Neutrophil (primary cell): Measurements from ENCODE around the gene RTBDN.
A peak's percentile ranks its signal among the peaks of the same experiment; 100 is the strongest.

Experiments
- H3K27ac ChIP-seq: fragments of 200-600 bp; sonication (generic); 2 replicates; pipeline ENCODE4 v1.5.1; 2016; ENCODE audit warnings: mild to moderate bottlenecking, moderate library complexity
- H3K27me3 ChIP-seq: fragments of 200-600 bp; sonication (generic); 2 replicates; pipeline ENCODE4 v1.6.0; 2016; ENCODE audit warnings: mild to moderate bottlenecking
- H3K36me3 ChIP-seq: fragments of 200-600 bp; sonication (generic); 2 replicates; pipeline ENCODE4 v1.5.1; 2017
- H3K4me1 ChIP-seq, 2 experiments: fragments of 200-600 bp in 1 of 2; sonication (generic) in 1 of 2; 1 replicate in 1 of 2; 2 replicates in 1 of 2; pipeline versions ENCODE4 v1.5.1 to v1.6.1; 2013 to 2016; ENCODE audit warnings: low read depth in 1 of 2, low read length in 1 of 2, mild to moderate bottlenecking in 1 of 2, moderate library complexity in 1 of 2; ENCODE audit not compliant: control insufficient read depth in 1 of 2, insufficient read depth in 1 of 2
- H3K4me3 ChIP-seq, 2 experiments: fragments of 200-600 bp in 1 of 2; sonication (generic) in 1 of 2; 1 replicate in 1 of 2; 2 replicates in 1 of 2; pipeline ENCODE4 v1.5.1; 2013 to 2016; ENCODE audit warnings: low read depth in 1 of 2, low read length in 1 of 2, mild to moderate bottlenecking in 1 of 2, moderate library complexity in 1 of 2
- H3K9me3 ChIP-seq: fragments of 200-600 bp; sonication (generic); 2 replicates; pipeline ENCODE4 v1.5.1; 2016
- TF ChIP-seq, protein P1 (sequence below): fragments of 200-600 bp; sonication (generic); IDR thresholded peaks from 2 replicates; pipeline ENCODE4 v1.5.1; 2016; ENCODE audit warnings: antibody characterized with exemption

The RTBDN gene

DNA sequence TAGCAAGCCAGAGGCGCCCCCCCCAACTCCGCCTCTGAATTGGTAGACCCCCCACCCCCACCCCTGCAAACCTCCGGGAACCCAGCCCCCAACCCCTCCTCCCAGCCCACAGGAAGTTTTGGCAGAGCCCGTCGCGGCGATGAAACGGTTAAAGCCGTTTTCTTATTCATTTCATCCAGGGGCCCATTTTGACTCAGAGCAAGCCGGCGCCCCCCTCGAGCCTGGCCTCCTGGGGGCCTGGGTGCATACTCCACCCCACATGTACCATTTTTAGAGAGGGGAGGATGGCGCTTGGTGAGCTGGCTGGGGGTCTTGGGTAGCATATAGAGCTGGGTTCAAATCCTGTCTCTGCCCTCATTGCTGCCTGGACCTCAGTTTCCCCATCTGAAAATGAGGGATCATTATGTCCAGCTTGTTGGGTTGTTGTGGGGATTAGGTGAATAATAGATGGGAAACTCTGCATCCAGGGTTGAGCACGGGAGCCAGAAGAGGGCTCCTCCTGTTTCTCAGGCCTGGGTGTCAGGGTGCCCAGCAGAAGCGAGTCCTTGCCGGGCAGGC is 51.0 kb downstream of the RTBDN start:
- no peaks in the 10 kb centered on the region for H3K36me3 ChIP-seq
- TF ChIP-seq, protein P1, sequence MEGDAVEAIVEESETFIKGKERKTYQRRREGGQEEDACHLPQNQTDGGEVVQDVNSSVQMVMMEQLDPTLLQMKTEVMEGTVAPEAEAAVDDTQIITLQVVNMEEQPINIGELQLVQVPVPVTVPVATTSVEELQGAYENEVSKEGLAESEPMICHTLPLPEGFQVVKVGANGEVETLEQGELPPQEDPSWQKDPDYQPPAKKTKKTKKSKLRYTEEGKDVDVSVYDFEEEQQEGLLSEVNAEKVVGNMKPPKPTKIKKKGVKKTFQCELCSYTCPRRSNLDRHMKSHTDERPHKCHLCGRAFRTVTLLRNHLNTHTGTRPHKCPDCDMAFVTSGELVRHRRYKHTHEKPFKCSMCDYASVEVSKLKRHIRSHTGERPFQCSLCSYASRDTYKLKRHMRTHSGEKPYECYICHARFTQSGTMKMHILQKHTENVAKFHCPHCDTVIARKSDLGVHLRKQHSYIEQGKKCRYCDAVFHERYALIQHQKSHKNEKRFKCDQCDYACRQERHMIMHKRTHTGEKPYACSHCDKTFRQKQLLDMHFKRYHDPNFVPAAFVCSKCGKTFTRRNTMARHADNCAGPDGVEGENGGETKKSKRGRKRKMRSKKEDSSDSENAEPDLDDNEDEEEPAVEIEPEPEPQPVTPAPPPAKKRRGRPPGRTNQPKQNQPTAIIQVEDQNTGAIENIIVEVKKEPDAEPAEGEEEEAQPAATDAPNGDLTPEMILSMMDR: no peak
- peak overlapping the region; percentile 100 for H3K27ac ChIP-seq
- no peaks in the 10 kb centered on the region for H3K9me3 ChIP-seq
- peaks cover 91 to 92% of the 10 kb centered on the region in 2 experiments for H3K4me1 ChIP-seq
- peak overlapping the region; percentile 63 to 64 for H3K4me3 ChIP-seq
- no peaks in the 10 kb centered on the region for H3K27me3 ChIP-seq

DNA sequence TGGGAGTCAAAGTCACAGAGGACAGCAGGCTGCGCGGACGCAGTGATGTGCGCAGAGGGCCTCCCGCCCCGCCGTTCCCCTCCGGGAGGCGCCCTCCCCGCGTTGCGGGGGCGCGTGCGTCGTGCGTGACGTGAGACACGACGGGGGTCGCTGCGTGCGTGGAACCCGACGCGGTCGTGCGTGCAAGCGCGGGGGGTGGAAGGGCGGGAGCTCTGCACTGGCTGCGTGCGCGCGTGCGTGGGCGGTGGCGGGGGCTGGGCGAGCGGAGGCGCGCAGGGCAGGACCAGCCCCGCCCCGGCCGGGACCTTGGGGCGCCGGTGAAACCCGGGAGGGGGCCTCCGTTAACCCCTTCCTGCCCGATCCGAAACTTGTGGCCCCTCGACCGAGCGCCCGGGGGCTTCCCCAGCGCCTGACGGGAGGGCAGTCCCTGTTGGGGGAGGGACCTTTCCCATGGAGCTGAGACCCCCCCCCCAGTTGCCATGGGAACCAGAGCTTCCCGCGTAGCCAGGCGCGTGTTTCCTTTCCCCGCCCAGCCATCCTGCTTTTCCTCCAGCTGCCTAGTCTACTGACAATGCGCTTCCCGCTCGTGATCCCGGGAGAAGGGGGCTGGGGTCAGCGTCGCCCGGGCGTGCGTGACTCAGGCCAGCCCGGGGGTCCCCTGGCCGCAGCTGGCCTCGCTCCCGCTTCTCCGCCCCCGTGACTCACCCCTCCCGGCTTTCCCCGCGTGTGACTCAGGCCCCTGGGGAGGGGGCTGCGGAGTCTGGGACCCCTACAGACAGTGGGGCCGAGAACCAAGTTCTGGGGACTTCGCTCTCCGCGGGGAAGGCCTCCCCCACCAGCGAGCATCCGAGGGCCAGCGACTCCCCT is 51.7 kb downstream of the RTBDN start:
- Histone ChIP-seq H3K9me3 (no peaks in the 10 kb centered on the region), H3K36me3 (no peaks in the 10 kb centered on the region), H3K4me1 (peaks cover 90 to 91% of the 10 kb centered on the region in 2 experiments), H3K27me3 (no peaks in the 10 kb centered on the region), H3K27ac (peak overlapping the region; percentile 100), H3K4me3 (peak overlapping the region; percentile 63 to 64)
- TF ChIP-seq, protein P1: peak; percentile 51

DNA sequence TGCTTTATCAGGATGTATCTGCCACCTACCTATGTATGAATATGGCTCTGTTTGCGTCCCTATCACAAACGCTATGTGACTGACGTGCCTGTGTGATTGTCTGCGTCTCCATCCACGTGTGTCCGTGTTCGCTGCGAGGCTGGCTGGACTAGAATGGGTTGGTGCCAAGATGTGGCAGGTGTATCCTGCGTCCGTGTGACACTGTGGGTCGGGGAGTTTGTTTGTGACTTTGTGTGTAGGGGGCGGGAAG is 52.3 kb downstream of the RTBDN start:
- Histone ChIP-seq H3K36me3 (no peaks in the 10 kb centered on the region), H3K9me3 (no peaks in the 10 kb centered on the region), H3K4me1 (peaks cover 90 to 91% of the 10 kb centered on the region in 2 experiments), H3K27me3 (no peaks in the 10 kb centered on the region), H3K27ac (peak overlapping the region; percentile 100), H3K4me3 (peak overlapping the region; percentile 63 to 64)
- TF ChIP-seq, protein P1: no peak

DNA sequence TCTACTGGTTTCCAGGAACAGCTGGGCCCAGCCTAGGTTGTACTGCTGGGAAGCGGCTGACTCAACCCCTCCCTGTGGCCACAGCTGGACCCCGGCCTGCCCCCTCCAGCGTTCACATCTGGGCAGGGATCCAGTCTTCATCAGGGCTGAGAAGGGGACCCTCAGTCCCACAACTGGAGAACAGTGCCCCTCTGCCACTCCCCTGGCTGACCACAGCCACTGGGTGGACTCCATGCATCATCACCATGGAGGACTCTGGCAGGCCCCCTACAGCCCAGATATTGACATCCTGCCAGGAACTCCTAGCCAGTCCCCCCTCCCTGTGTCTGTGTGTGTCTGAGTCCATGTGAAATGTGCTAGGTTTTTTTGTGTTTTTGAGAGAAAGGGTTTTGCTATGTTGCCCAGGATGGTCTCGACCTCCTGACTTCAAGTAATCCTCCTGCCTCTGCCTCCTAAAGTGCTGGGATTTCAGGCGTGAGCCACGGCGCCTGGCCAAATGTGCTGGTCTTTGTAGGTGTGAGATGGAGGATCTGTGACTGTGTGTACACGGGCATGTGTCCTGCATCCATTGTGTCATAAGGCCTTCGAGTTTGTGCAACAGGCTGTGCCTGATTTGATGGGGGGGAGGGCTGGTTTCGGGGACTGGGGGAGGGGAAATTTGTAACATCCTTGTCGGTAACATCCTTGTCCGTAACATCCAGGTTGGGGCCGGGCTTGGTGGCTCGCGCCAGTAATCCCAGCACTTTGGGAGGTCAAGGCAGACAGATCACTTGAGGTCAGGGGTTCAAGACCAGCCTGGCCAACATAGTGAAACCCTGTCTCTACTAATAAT is 55.0 kb downstream of the RTBDN start:
- TF ChIP-seq, protein P1: no peak
- H3K27ac ChIP-seq: peak overlapping the region; percentile 95
- H3K36me3 ChIP-seq: no peaks in the 10 kb centered on the region
- peaks cover 82 to 83% of the 10 kb centered on the region in 2 experiments for H3K4me1 ChIP-seq
- H3K9me3 ChIP-seq: no peaks in the 10 kb centered on the region
- H3K27me3 ChIP-seq: no peaks in the 10 kb centered on the region
- H3K4me3 ChIP-seq: peak overlapping the region; percentile 69 to 98

DNA sequence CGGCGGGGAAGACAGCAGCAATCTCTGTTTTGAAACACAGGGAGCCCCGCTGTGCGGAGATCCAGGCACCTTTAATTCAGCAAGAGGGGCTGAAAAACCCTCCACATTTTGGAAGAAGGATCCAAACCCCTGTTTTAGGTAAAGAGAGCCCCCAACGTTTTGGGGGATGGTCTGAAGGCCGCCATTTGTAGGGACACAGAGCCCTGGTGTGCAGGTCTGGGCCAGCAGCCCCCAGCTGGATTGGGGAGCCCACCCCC is 55.5 kb downstream of the RTBDN start:
- H3K4me1 ChIP-seq: peaks cover 77% of the 10 kb centered on the region in 2 experiments
- H3K27ac ChIP-seq: peak overlapping the region; percentile 95
- TF ChIP-seq, protein P1: no peak
- H3K27me3 ChIP-seq: no peaks in the 10 kb centered on the region
- peak overlapping the region; percentile 69 to 98 for H3K4me3 ChIP-seq
- no peaks in the 10 kb centered on the region for H3K36me3 ChIP-seq
- H3K9me3 ChIP-seq: no peaks in the 10 kb centered on the region
